ENCODE measurements around the gene TMTC3.

Gene TMTC3

DNA sequence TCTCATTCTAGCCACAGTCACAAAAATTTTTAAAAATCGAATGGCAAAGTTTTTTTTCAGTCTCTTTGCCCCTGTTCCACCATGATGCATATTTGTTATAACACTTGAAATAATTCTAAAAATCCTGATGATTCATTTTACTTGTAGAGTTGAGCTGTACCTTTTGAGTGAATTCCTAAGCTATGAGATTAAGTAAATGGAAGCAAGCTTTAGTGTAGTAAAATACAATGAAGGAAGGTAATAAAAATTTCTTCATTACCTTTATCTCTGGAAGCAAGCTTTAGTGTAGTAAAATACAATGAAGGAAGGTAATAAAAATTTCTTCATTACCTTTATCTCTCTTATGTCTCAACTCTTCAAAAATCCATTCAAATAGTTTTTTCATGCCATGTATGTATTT, 46.1 kb downstream of the TMTC3 start:
- no peak for TF ChIP-seq TCF12 (IDR thresholded peaks at IDR 0.05; ENCODE audit: low read depth)

DNA sequence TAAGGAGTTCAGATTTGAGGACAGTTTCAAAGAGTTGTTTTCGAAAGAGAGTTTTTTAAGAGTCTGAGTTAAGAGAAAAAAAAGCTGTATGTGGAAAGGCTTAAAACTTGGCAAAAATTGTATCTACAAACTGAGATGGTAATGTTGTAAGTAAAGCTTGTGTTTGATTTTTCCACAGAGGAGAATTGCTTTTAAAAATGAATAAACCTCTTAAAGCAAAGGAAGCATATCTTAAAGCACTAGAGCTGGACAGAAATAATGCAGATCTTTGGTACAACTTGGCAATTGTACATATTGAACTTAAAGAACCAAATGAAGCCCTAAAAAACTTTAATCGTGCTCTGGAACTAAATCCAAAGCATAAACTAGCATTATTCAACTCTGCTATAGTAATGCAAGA, 50.3 kb downstream of the TMTC3 start:
- TF ChIP-seq EP300 (IDR thresholded peaks at IDR 0.05; ENCODE audit: borderline replicate concordance) (no peak), NFIC (IDR thresholded peaks at IDR 0.05) (no peak), ZBTB7A (IDR thresholded peaks at IDR 0.05; ENCODE audit: low read depth) (no peak)

DNA sequence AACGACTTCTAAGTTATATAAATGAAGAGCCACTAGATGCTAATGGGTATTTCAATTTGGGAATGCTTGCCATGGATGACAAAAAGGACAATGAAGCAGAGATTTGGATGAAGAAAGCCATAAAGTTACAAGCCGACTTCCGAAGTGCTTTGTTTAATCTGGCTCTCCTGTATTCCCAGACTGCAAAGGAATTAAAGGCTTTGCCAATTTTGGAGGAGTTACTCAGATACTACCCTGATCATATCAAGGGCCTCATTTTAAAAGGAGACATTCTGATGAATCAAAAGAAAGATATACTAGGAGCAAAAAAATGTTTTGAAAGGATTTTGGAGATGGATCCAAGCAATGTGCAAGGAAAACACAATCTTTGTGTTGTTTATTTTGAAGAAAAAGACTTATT, 52.8 kb downstream of the TMTC3 start:
- TF ChIP-seq CEBPB (IDR thresholded peaks at IDR 0.05) (no peak), YY1 (IDR thresholded peaks at IDR 0.05; ENCODE audit: low read depth) (no peak), TEAD4 (IDR thresholded peaks at IDR 0.05) (no peak)

DNA sequence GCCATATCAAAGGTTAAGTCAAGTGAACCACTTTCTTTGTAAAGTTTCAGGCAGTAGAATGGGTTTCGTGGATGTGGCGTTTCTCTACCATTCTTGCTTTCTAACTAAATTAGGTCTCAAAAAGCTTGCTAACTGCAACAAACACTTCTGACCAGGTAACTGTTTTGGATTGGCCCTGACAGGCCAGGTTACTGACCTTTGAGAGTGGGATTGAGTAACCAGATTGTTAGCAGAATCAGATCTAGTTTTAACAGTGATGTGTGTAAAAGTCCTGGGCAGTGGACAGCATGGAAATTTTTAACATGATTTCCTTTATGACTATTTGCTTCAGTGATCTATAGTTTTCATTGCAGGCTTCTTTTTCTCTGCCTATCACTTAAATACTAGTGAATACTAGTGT, 57.9 kb downstream of the TMTC3 start:
- TF ChIP-seq, protein P1, sequence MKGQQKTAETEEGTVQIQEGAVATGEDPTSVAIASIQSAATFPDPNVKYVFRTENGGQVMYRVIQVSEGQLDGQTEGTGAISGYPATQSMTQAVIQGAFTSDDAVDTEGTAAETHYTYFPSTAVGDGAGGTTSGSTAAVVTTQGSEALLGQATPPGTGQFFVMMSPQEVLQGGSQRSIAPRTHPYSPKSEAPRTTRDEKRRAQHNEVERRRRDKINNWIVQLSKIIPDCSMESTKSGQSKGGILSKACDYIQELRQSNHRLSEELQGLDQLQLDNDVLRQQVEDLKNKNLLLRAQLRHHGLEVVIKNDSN (IDR thresholded peaks at IDR 0.05) = no peak
- TF ChIP-seq CEBPB (IDR thresholded peaks at IDR 0.05) (no peak), EGR1 (IDR thresholded peaks at IDR 0.05) (no peak), NFIC (IDR thresholded peaks at IDR 0.05) (no peak), TAF1 (IDR thresholded peaks at IDR 0.05; ENCODE audit: low read depth) (no peak), ZBTB7A (IDR thresholded peaks at IDR 0.05; ENCODE audit: low read depth) (no peak), CREB1 (IDR thresholded peaks at IDR 0.05; ENCODE audit: low read depth) (no peak), YY1 (IDR thresholded peaks at IDR 0.05; ENCODE audit: low read depth) (no peak)
- TF ChIP-seq, protein P2, sequence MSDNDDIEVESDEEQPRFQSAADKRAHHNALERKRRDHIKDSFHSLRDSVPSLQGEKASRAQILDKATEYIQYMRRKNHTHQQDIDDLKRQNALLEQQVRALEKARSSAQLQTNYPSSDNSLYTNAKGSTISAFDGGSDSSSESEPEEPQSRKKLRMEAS (IDR thresholded peaks at IDR 0.05) = no peak
- TF ChIP-seq, protein P3, sequence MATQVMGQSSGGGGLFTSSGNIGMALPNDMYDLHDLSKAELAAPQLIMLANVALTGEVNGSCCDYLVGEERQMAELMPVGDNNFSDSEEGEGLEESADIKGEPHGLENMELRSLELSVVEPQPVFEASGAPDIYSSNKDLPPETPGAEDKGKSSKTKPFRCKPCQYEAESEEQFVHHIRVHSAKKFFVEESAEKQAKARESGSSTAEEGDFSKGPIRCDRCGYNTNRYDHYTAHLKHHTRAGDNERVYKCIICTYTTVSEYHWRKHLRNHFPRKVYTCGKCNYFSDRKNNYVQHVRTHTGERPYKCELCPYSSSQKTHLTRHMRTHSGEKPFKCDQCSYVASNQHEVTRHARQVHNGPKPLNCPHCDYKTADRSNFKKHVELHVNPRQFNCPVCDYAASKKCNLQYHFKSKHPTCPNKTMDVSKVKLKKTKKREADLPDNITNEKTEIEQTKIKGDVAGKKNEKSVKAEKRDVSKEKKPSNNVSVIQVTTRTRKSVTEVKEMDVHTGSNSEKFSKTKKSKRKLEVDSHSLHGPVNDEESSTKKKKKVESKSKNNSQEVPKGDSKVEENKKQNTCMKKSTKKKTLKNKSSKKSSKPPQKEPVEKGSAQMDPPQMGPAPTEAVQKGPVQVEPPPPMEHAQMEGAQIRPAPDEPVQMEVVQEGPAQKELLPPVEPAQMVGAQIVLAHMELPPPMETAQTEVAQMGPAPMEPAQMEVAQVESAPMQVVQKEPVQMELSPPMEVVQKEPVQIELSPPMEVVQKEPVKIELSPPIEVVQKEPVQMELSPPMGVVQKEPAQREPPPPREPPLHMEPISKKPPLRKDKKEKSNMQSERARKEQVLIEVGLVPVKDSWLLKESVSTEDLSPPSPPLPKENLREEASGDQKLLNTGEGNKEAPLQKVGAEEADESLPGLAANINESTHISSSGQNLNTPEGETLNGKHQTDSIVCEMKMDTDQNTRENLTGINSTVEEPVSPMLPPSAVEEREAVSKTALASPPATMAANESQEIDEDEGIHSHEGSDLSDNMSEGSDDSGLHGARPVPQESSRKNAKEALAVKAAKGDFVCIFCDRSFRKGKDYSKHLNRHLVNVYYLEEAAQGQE (IDR thresholded peaks at IDR 0.05; ENCODE audit: low read depth) = no peak

DNA sequence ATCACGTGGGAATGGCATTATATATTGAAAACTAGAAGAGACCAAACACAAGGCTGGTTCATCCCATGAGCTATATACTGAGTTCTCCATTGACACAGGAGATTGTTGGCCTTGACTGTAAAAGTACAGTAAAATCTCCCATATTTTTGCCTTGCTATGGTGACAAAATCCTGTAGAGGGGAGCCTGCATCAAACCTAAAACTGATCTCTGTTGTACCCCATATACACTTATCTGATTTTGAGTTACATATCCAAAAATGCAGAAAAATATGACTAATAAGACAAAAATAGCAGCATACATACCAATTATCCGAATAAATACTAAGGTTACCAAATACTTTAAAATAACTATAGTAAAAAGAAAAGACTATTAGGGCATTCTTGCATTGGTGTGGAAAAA, 60.4 kb downstream of the TMTC3 start:
- no peak for TF ChIP-seq NFIC (IDR thresholded peaks at IDR 0.05)

DNA sequence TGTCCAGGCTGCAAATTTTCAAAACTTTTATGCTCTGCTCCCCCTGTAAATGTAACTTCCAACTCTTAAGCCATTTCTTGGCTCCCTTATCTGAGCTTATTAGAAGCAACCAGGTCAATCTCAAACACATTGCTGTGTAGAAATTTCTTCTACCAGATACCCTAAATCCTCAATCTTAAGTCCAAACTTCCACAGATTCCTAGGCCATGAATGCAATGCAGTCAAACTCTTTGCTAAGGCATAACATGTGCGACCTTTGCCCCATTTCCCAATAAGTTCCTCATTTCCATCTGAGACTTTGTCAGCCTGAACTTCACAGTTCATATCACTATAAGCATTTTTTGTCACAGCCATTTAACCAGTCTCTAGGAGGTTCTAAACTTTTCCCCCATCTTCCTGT, 64.5 kb downstream of the TMTC3 start:
- TF ChIP-seq FOXM1 (IDR thresholded peaks at IDR 0.05; ENCODE audit: borderline replicate concordance, low read depth) = no peak
- no peak for TF ChIP-seq RAD21 (IDR thresholded peaks at IDR 0.05; ENCODE audit: low read depth)
- TF ChIP-seq, protein P1 (IDR thresholded peaks at IDR 0.05) = no peak
- TF ChIP-seq, protein P2 (IDR thresholded peaks at IDR 0.05) = no peak
- no peak for TF ChIP-seq CEBPB (IDR thresholded peaks at IDR 0.05)
- no peak for TF ChIP-seq TEAD4 (IDR thresholded peaks at IDR 0.05)
- TF ChIP-seq, protein P3 (IDR thresholded peaks at IDR 0.05; ENCODE audit: low read depth) = no peak
- TF ChIP-seq TAF1 (IDR thresholded peaks at IDR 0.05; ENCODE audit: low read depth) = no peak
- TF ChIP-seq ZBTB7A (IDR thresholded peaks at IDR 0.05; ENCODE audit: low read depth) = no peak
- no peak for TF ChIP-seq TCF12 (IDR thresholded peaks at IDR 0.05; ENCODE audit: low read depth)
- no peak for TF ChIP-seq CREB1 (IDR thresholded peaks at IDR 0.05; ENCODE audit: low read depth)
- TF ChIP-seq EGR1 (IDR thresholded peaks at IDR 0.05) = no peak
- TF ChIP-seq NFIC (IDR thresholded peaks at IDR 0.05) = no peak
- no peak for TF ChIP-seq EP300 (IDR thresholded peaks at IDR 0.05; ENCODE audit: borderline replicate concordance)
- TF ChIP-seq YY1 (IDR thresholded peaks at IDR 0.05; ENCODE audit: low read depth) = no peak

DNA sequence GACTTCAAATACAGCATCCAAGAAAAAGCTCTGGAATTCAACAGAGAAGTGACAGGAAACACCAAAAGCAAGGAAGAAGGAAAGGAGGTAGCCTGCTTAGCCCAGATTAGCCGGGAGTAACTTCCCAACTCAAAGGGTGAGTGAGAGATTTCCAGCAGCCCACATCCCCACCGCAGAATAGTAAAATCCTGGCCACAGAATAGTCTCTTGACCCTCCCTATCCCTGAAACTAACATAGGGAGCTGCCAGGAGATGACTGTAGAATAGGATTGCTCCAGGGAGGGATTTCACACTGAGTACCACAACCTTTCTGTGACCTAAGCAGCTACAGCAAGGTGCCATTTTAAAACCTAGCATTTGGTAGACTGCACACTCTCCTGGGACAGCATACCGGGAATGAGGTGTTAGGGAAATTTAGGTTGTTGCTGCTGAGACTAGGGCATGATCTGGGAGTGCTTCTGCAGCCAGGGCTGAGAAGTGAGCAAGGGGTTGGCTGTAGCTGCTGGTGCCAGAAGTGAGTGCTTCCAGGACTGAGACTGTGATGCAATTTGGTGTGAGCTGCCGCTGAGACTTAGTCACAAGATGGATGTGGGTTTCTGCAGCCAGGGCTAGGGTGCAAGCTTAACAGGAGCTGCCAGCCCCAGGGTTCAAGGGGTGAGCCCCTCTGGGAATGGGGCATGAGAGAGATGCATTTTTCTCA, 66.0 kb downstream of the TMTC3 start:
- TF ChIP-seq FOXM1 (IDR thresholded peaks at IDR 0.05; ENCODE audit: borderline replicate concordance, low read depth) = no peak
- no peak for TF ChIP-seq CREB1 (IDR thresholded peaks at IDR 0.05; ENCODE audit: low read depth)
- no peak for TF ChIP-seq TAF1 (IDR thresholded peaks at IDR 0.05; ENCODE audit: low read depth)
- TF ChIP-seq RAD21 (IDR thresholded peaks at IDR 0.05; ENCODE audit: low read depth) = no peak
- TF ChIP-seq NFIC (IDR thresholded peaks at IDR 0.05) = no peak
- no peak for TF ChIP-seq TEAD4 (IDR thresholded peaks at IDR 0.05)
- TF ChIP-seq CEBPB (IDR thresholded peaks at IDR 0.05) = no peak
- TF ChIP-seq, protein P1 (IDR thresholded peaks at IDR 0.05) = no peak
- no peak for TF ChIP-seq TCF12 (IDR thresholded peaks at IDR 0.05; ENCODE audit: low read depth)
- TF ChIP-seq, protein P3 (IDR thresholded peaks at IDR 0.05; ENCODE audit: low read depth) = no peak
- no peak for TF ChIP-seq EP300 (IDR thresholded peaks at IDR 0.05; ENCODE audit: borderline replicate concordance)
